Mononuclear cell (primary cell): ENCODE measurements around the gene LEMD3. TPM values are rescaled to one million over a fixed set of nuclear protein-coding genes. Genes with fewer than 3 reads are reported as not detected.

Experiments
- H3K27me3 ChIP-seq: 2 replicates; pipeline ENCODE4 v1.6.0; 2011; ENCODE audit warnings: low read length, control low read depth; ENCODE audit not compliant: insufficient read depth
- H3K4me1 ChIP-seq: 2 replicates; pipeline ENCODE4 v1.5.1; 2011; ENCODE audit warnings: mild to moderate bottlenecking, low read length, control low read depth; ENCODE audit not compliant: insufficient read depth
- H3K4me3 ChIP-seq: 2 replicates; pipeline ENCODE4 v1.5.1; 2011; ENCODE audit warnings: mild to moderate bottlenecking, low read length, moderate library complexity
- H3K9me3 ChIP-seq: 2 replicates; pipeline ENCODE4 v1.5.1; 2011; ENCODE audit warnings: low read depth, mild to moderate bottlenecking, control low read depth, low read length
- total RNA-seq: library from RNA; depleted of rRNA; stranded (reverse); fragments of >200 nt; gene quantifications from one replicate; pipeline ENCODE4 v1.2.3, GENCODE V29; 2012

Gene LEMD3
- total RNA-seq, 1 donor = 55.9 TPM

DNA sequence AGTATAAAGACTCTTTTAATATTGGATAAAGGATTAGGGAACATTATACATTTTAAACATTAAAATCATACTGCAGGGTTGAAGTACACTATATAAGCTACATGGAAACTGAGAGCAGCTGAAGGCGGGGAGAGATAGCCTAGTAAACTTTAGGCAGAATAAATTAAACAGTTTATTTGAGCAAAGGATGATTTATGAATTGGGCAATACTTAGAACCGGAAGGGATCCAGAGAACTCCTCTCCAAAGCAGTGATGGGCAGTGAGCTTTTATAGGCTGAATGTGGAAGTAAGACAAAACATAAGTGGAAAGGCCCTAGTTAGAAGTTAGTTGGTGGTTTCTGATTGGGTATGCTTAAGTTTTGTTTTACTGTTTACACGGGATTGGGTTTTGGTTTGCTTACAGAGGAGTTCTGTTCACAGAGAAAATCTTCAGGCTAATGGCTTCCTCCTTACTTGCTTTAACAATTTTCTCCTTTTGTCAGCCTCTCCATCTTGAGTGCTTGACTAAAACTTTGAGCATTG lies 18.9 kb downstream of the LEMD3 start:
- H3K4me1 ChIP-seq = peaks cover 24% of the 10 kb centered on the region
- no peaks in the 10 kb centered on the region for H3K27me3 ChIP-seq
- no peaks in the 10 kb centered on the region for H3K9me3 ChIP-seq
- H3K4me3 ChIP-seq = no peak overlapping the region

- H3K9me3 ChIP-seq = no peaks in the 10 kb centered on the region
- peaks cover 29% of the 10 kb centered on the region for H3K4me1 ChIP-seq
- no peaks in the 10 kb centered on the region for H3K27me3 ChIP-seq
- H3K4me3 ChIP-seq = no peak overlapping the region
These were observed 19.8 kb downstream of the LEMD3 start for GRCh38 chr12:65189028-65189718.

- Histone ChIP-seq H3K9me3 (no peaks in the 10 kb centered on the region), H3K27me3 (no peaks in the 10 kb centered on the region), H3K4me3 (no peak overlapping the region), H3K4me1 (peaks cover 31% of the 10 kb centered on the region)
These were observed 23.7 kb downstream of the LEMD3 start for GRCh38 chr12:65192963-65193516.

GRCh38 chr12:65194949-65195348 lies 25.6 kb downstream of the LEMD3 start:
- H3K9me3 ChIP-seq = no peaks in the 10 kb centered on the region
- H3K27me3 ChIP-seq = no peaks in the 10 kb centered on the region
- no peak overlapping the region for H3K4me3 ChIP-seq
- H3K4me1 ChIP-seq = peaks cover 16% of the 10 kb centered on the region

DNA sequence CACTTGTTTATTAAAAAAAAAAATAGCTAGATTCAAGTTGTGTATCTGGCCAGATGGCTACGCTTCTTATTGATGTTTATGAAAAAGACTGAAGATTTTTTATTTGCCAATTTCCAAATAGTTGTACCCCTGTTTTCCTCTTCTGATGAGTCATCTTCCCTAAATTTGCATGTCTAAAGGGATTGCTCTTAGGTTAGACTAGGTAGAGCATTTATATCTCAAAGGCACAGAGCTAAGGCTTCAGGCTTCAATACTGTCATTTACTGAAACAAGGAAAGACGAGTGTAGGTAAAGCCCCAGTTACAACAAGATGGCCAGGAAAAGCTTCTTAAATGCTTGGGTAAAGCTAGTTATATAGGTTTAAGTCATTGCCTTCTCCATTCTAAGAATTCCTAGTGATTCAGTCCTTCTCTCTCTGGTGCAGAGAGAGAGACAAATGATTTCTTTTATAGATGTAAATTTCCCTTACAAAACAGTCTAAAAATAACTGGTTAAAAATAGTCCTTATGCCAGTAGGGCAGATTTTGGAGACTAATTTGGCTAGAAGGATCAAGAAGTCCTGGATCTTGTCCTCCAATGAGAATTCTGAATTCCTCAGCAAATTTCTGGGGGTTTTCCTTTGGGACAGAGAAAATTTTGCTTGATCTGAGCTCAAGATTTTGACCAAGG lies 26.1 kb downstream of the LEMD3 start:
- Histone ChIP-seq H3K4me3 (no peak overlapping the region), H3K9me3 (no peaks in the 10 kb centered on the region), H3K4me1 (peaks cover 16% of the 10 kb centered on the region), H3K27me3 (no peaks in the 10 kb centered on the region)

- H3K9me3 ChIP-seq = no peaks in the 10 kb centered on the region
- H3K27me3 ChIP-seq = no peaks in the 10 kb centered on the region
- H3K4me1 ChIP-seq = peaks cover 16% of the 10 kb centered on the region
- no peak overlapping the region for H3K4me3 ChIP-seq
These were observed 27.6 kb downstream of the LEMD3 start for GRCh38 chr12:65196762-65197567.

DNA sequence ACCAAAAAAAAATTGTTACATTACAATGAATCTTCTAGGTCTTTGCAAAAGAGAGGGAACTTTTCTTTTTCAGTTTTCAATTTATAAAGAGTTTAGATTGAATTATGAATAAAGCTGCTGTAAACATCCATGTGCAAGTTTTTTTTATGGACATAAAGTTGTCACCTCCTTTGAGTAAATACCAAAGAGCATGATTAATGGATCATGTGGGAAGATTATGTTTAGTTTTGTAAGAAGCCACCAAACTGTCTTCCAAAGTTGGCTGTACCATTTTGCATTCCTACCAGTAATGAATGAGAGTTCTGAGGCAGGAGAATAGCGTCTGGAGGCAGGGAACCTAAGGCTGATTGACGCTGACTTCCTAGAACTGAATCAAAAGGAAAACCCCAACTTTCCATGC lies 30.2 kb downstream of the LEMD3 start:
- H3K9me3 ChIP-seq = no peaks in the 10 kb centered on the region
- H3K4me3 ChIP-seq = no peak overlapping the region
- no peaks in the 10 kb centered on the region for H3K27me3 ChIP-seq
- H3K4me1 ChIP-seq = peaks cover 10% of the 10 kb centered on the region

DNA sequence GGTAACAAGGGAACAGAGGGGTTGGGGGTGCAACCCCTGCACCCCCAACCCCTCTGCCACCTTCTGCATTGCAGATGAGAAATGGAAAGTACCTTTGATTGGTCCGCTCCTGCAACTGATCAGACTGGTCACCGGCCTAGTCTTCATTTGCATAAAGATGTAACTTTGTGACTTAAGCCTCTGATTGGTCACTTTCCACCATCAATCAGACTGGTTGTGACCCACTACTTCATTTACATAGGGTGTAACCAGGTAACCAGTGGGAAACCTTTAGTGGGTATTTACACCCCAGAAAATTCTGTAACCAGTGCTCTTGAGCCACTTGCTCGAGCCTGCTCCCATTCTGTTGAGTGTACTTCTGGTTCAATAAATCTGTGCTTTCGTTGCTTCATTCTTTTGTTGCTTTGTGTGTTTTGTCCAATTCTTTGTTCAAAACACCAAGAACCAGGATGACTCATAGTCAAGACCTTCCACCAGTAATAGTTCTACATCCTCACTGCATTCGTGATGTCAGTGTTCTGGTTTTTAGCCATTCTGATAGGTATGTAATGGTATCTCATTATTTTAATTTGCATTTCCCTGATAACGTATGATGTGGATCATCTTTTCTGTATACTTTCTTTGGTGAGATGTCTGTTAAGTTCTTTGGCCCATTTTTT lies 30.8 kb downstream of the LEMD3 start:
- Histone ChIP-seq H3K9me3 (no peaks in the 10 kb centered on the region), H3K4me3 (no peak overlapping the region), H3K4me1 (peaks cover 14% of the 10 kb centered on the region), H3K27me3 (no peaks in the 10 kb centered on the region)

DNA sequence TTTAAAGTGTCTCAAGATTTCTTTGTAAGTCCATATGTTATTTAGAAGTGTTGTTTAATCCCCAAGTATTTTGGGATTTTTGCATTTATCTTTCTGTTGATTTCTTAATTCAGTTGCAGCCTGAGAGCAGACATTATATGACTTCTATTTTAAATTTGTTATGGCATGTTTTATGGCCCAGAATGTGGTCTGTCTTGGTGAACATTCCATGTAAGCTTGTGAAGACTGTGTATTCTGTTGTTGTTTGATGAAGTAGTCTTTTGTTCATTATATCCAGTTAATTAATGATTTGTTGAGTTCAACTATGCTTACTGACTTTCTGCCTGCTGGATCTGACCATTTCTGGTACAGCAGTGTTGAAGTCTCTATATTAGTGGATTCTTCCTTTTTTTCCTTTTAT lies 34.0 kb downstream of the LEMD3 start:
- Histone ChIP-seq H3K27me3 (no peaks in the 10 kb centered on the region), H3K4me1 (peaks cover 13% of the 10 kb centered on the region), H3K9me3 (no peaks in the 10 kb centered on the region), H3K4me3 (no peak overlapping the region)

DNA sequence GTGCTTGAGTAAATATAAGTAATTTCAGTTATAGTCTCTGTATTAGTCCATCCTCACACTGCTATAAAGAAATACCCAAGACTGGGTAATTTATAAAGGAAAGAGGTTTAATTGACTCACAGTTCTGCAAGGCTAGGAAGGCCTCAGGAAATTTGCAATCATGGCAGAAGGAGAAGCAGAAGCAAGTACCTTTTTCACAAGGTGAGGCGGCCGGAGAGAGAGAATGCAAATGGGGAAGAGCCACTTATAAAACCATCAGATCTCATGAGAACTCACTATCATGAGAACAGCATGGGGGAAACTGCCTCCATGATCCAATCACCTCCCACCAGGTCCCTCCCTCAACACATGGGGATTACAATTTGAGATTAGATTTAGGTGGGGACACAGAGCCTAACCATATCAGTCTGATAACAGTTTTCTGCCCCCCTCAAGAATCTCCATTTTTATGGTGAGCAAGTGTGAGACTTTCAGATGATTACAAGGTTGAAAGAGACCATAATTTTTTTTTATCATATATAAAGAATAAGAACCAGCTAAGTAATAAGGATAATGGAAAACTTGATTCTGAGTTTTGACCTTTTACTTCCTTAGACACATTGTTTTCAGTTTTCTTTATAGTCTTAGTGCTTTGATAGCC lies 35.6 kb downstream of the LEMD3 start:
- no peaks in the 10 kb centered on the region for H3K27me3 ChIP-seq
- peaks cover 18% of the 10 kb centered on the region for H3K4me1 ChIP-seq
- no peak overlapping the region for H3K4me3 ChIP-seq
- no peaks in the 10 kb centered on the region for H3K9me3 ChIP-seq

- Histone ChIP-seq H3K9me3 (no peaks in the 10 kb centered on the region), H3K4me1 (peaks cover 18% of the 10 kb centered on the region)
These were observed 36.5 kb downstream of the LEMD3 start for GRCh38 chr12:65205886-65206285.

DNA sequence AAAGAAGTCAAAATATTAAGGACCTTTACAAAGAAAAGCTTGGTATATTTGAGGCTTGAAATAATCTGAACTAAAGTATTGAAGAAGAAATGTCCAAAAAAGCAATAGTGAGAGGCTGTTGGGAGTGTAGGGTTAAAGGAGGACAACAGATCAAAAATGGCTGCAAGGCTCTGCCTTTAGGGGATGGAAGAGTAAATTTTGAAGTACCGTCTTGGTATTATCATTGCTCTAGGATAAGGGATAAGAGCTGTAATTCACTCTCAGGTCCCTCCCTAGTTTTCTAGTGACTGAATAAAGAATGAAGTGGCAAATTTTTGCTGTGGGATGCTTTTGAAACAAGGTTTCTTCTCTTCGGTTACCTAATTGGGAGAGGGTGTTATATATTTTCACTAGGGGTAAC lies 38.7 kb downstream of the LEMD3 start:
- H3K27me3 ChIP-seq = no peaks in the 10 kb centered on the region
- H3K4me1 ChIP-seq = peaks cover 18% of the 10 kb centered on the region

More at GRCh38 chr12:65205886-65206285, 36.5 kb downstream of the LEMD3 start:
- no peaks in the 10 kb centered on the region for H3K27me3 ChIP-seq
- H3K4me3 ChIP-seq = no peak overlapping the region

DNA sequence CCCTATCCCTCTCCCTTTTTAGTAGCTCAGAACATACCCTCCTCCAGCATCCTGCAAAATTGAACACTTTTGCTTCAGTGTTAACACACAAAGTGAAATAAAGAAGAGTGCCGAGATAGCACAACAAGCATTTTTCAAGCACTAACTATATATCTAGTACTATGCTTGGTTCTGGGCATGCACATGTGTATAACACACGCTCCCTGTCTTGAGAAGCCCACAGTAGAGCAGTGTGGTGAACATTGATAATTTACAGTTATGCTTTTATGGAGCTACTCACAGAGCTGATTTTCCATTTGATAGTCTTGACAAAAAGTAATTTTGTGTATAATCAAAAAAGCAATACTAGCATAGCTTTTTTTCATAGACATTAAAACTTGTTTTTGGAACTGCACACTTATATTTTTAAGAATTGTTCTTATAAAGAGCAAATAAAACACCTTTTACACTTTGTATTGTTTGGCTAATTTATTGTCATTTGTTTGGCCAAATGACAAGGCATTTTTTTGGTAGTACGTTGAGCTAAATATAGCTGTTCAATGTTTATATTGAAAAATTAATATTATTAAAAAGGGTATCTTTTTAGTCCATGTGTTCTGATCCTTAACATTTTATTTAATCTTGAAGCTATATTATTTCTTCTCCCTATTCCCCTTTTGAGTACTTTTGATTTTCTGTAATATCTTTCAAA lies 39.7 kb downstream of the LEMD3 start:
- Histone ChIP-seq H3K4me3 (no peak overlapping the region), H3K4me1 (peaks cover 17% of the 10 kb centered on the region), H3K9me3 (no peaks in the 10 kb centered on the region), H3K27me3 (no peaks in the 10 kb centered on the region)

More for the DNA sequence above, 38.7 kb downstream of the LEMD3 start:
- H3K9me3 ChIP-seq = no peaks in the 10 kb centered on the region
- no peak overlapping the region for H3K4me3 ChIP-seq

DNA sequence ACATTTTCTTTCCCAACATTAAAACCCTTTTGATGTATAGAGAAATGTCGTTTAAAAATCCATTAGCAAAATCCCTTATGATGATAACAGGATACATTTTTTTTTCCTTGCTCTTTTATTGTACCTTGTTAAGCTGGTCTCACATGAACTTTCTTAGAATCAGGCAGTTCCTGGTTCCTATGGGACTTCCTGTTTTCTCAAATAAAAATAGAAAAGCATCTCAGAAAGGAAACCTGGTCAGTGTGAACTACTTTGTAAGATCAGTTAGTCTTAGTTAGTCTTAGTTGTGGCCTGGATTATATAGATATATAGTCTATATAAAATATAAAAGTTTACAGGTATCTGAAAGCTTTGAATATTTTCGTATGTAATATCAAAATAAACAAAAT lies 40.3 kb downstream of the LEMD3 start:
- Histone ChIP-seq H3K4me3 (no peak overlapping the region), H3K9me3 (no peaks in the 10 kb centered on the region), H3K4me1 (peaks cover 15% of the 10 kb centered on the region), H3K27me3 (no peaks in the 10 kb centered on the region)
